Adrenal gland (tissue), 12 donors: Measurements from ENCODE around the gene BMPR1B. TPM values are rescaled to one million over a fixed set of nuclear protein-coding genes. Genes with fewer than 3 reads are reported as not detected.

Source experiments
- DNase-seq, 7 donors: peaks; one replicate each; pipeline ENCODE4 v3.0.0-alpha.2; 2019 to 2020
- H3K27ac ChIP-seq, 5 donors: fragments of 200-600 bp; sonication (generic) in 4 of 5; 1 replicate in 3 of 5; 2 replicates in 2 of 5; pipeline versions ENCODE4 v1.5.1 to v1.8.0; 2016 to 2020; ENCODE audit warnings: mild to moderate bottlenecking in 1 of 5
- H3K27me3 ChIP-seq: fragments of 200-600 bp; 2 replicates; pipeline ENCODE4 v1.8.0; 2021
- H3K36me3 ChIP-seq, 2 donors: fragments of 200-600 bp; replicated peaks in 1 of 2; 1 replicate in 1 of 2; 2 replicates in 1 of 2; pipeline versions ENCODE4 v1.5.1 to v1.8.0; 2018 to 2022
- H3K4me1 ChIP-seq, 2 donors: fragments of 200-600 bp; replicated peaks in 1 of 2; 1 replicate in 1 of 2; 2 replicates in 1 of 2; pipeline versions ENCODE4 v1.5.1 to v1.8.0; 2018 to 2021
- H3K4me3 ChIP-seq, 4 donors: fragments of 200-600 bp; sonication (generic) in 3 of 4; one replicate each; pipeline ENCODE4 v1.5.1; 2016 to 2018
- H3K9me3 ChIP-seq, 3 donors: fragments of 200-600 bp; sonication (generic) in 1 of 3; replicated peaks in 1 of 3; 1 replicate in 2 of 3; 2 replicates in 1 of 3; pipeline versions ENCODE4 v1.5.1 to v1.8.0; 2016 to 2021
- POLR2A ChIP-seq, 2 donors: fragments of 450-650 bp; IDR thresholded peaks; one replicate each; pipeline ENCODE4 v1.6.1; 2017; ENCODE audit warnings: antibody characterized with exemption in 2 of 2, mild to moderate bottlenecking in 2 of 2, moderate library complexity in 1 of 2
- WGBS, 4 donors: extraction: QIAGEN DNeasy Blood & Tissue Kit in 2 of 4; methylation state at CpG; one replicate each; pipeline versions ENCODE4 v1.1.5 to v1.1.7; 2013 to 2017; 5-methylcytosine and 5-hydroxymethylcytosine counted together
- intact Hi-C, 2 donors: fragments of 100-400 bp; cut with DNase I; formaldehyde crosslinking; loops; one replicate each; pipeline versions ENCODE4 v1.14.1 to v1.15.0; 2022 to 2023
- polyA plus RNA-seq, 3 donors: library from polyadenylated mRNA; stranded (reverse); fragments of 200-250 nt in 2 of 3; fragments of 350-450 nt in 1 of 3; fragmentation: Illumina TruSeq in 1 of 3; extraction: RNeasy Lipid Tissue Mini Kit (QIAGEN cat#74804) in 1 of 3; gene quantifications; one replicate each; pipeline ENCODE4 v1.2.3, GENCODE V29; 2013 to 2014
- total RNA-seq, 9 donors: library from RNA; depleted of rRNA in 4 of 9; stranded (reverse); fragments of >200 nt in 4 of 9; fragments of 120-200 nt in 1 of 9; fragmentation: NEBNext Ultra II Directional in 1 of 9; extraction: Animal tissue kit (Norgen Biotek cat#: 25700) in 1 of 9; gene quantifications; one replicate each; pipeline versions ENCODE4 v1.1.0 to v1.2.4, GENCODE V29; 2013 to 2023
- TF ChIP-seq, protein P1 (sequence below), 6 experiments: fragments of 450-650 bp in 4 of 6; fragments of 200-600 bp in 2 of 6; sonication (generic) in 1 of 6; IDR thresholded peaks; 1 replicate in 5 of 6; 2 replicates in 1 of 6; pipeline versions ENCODE4 v1.5.1 to v1.8.0; 2016 to 2021; ENCODE audit warnings: antibody characterized with exemption in 6 of 6, mild to moderate bottlenecking in 2 of 6, moderate library complexity in 1 of 6
- donor health status: healthy with polysubstance abuse.
- donor health status: Bipolar disorder and iron deficiency.
- donor health status: DM: yes; HTN: yes; CAD: no.
- donor health status: DM: no; HTN: no; CAD: no.
- donor health status: DM: no; HTN: no; CAD: no.
- donor health status: DM: yes; HTN: yes; CAD: no.

The BMPR1B gene
- total and polyA plus RNA-seq, 12 donors = 0.94 to 22.2 (median 6.2) TPM

DNA sequence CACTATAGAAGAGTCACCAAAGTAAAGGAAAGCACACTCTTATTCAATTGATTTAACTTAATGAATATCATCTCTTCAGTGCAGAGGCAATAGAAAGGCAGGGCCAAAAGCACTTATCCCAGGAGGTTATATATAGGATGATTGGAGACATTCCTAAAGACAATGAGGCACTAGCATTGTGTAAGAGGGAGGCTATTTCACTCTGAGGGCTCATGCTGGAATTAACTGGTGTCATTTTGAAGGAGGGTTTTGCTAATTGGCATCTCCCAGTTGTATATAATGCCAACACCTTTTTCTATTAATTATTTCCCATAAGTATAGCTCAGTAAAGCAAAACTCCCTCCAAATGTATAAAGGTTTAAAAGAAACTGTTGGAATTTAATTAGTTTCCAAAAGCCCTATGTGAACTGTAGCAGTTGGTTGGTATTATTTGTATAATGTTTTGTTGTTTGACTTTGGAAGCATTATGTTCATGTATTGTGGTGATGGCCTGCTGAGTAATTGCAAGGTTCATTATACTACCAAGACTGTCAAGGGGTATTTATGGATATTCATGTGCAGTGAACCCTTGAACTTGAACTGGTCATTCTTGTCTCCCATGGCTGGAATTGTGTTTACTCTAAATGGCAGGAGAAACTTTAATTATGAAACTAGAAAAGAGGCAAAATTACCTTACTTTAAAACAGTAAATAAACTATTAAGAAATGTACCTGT lies 270.3 kb downstream of the BMPR1B start:
- no peak overlapping the region for H3K4me3 ChIP-seq
- intact Hi-C loops = no loop called here
- no peaks in the 10 kb centered on the region for H3K9me3 ChIP-seq
- TF ChIP-seq, protein P1, sequence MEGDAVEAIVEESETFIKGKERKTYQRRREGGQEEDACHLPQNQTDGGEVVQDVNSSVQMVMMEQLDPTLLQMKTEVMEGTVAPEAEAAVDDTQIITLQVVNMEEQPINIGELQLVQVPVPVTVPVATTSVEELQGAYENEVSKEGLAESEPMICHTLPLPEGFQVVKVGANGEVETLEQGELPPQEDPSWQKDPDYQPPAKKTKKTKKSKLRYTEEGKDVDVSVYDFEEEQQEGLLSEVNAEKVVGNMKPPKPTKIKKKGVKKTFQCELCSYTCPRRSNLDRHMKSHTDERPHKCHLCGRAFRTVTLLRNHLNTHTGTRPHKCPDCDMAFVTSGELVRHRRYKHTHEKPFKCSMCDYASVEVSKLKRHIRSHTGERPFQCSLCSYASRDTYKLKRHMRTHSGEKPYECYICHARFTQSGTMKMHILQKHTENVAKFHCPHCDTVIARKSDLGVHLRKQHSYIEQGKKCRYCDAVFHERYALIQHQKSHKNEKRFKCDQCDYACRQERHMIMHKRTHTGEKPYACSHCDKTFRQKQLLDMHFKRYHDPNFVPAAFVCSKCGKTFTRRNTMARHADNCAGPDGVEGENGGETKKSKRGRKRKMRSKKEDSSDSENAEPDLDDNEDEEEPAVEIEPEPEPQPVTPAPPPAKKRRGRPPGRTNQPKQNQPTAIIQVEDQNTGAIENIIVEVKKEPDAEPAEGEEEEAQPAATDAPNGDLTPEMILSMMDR (IDR thresholded peaks at IDR 0.05) = no peak
- TF ChIP-seq POLR2A (IDR thresholded peaks at IDR 0.05) = no peak
- no peaks in the 10 kb centered on the region for H3K36me3 ChIP-seq
- no peaks in the 10 kb centered on the region for H3K27me3 ChIP-seq
- no peak for DNase-seq
- no peaks in the 10 kb centered on the region for H3K4me1 ChIP-seq
- no peak overlapping the region for H3K27ac ChIP-seq

DNA sequence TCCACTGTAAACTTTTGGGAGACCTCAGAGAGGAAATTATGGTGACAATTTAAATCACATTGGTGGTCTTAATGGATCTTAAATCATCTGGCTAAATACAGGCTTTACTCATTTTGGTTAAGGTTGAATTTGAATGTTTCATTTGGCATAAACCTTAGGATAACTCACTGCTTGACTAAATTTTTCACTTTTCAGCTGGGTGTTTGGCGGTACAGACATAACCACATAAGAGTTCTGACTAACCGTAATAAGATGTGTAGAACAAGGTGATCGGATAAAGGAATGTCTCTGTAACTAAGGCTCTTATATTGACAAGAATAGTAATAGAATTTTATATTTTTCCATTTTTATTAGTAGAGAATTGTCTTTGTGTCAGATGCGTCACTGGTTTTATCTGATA lies 281.0 kb downstream of the BMPR1B start:
- intact Hi-C loops = no loop called here
- H3K36me3 ChIP-seq = no peaks in the 10 kb centered on the region
- no peak for DNase-seq
- no peak overlapping the region for H3K4me3 ChIP-seq
- TF ChIP-seq, protein P1 (IDR thresholded peaks at IDR 0.05) = no peak
- TF ChIP-seq POLR2A (IDR thresholded peaks at IDR 0.05) = no peak
- 86 to 97% (median 90%) methylated on average over 4 of the region's 4 CpGs for WGBS, 4 donors
- no peaks in the 10 kb centered on the region for H3K9me3 ChIP-seq
- no peak overlapping the region for H3K27ac ChIP-seq
- no peaks in the 10 kb centered on the region for H3K27me3 ChIP-seq
- H3K4me1 ChIP-seq = no peaks in the 10 kb centered on the region

DNA sequence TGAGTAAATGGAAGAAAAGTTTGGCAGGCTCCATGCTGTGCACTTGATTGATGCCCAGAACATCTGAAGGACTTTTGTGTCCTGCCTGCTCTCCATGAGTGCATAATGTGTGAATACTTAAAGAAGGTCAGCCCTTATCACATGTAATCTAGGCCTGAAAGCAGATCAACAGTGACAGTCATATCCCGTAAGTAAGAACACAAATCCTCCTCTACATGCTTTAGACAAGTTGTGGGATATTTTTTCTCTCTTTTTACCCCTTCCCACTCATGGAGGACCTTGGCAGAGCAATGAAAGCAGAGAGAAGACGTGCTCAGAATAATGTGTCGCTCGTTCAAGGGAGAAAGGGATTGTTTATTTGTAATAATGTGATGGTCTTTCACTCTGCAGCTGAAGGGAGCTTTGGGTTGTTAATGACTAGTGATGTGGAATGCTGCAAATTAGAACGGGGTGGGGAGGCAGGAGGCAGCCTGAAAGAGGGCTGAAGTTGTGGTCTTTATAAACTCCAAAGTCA lies 286.6 kb downstream of the BMPR1B start:
- Histone ChIP-seq H3K36me3 (no peaks in the 10 kb centered on the region), H3K4me3 (no peak overlapping the region), H3K27me3 (no peaks in the 10 kb centered on the region), H3K9me3 (no peaks in the 10 kb centered on the region), H3K4me1 (no peaks in the 10 kb centered on the region), H3K27ac (no peak overlapping the region)
- intact Hi-C loops = no loop called here
- TF ChIP-seq, protein P1 (IDR thresholded peaks at IDR 0.05) = no peak
- no peak for TF ChIP-seq POLR2A (IDR thresholded peaks at IDR 0.05)
- peak in 1 of 7 donors; percentile 8 for DNase-seq
- WGBS, 4 donors = 32 to 48% (median 38%) methylated on average over 5 of the region's 5 CpGs

DNA sequence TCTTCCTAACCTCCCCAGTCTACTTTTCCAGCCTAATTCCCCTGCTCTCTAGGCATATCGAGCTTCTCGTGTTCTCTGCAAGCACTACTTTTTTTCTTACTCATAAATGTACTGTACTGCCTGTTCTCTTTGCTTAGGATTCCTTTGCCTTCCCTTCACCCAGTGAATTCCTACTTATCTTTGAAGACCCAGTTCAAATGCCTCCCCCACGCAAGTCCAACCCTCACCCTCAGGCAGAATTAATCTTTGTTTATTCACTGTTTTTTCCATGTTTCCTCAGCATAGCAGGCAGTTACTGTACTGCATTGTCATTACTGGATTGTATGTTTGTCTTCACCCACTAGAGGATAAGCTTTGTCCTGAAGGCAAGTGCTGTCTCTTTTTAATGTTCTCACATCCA lies 287.7 kb downstream of the BMPR1B start:
- Histone ChIP-seq H3K36me3 (no peaks in the 10 kb centered on the region), H3K4me1 (no peaks in the 10 kb centered on the region), H3K9me3 (no peaks in the 10 kb centered on the region), H3K4me3 (no peak overlapping the region), H3K27me3 (no peaks in the 10 kb centered on the region), H3K27ac (no peak overlapping the region)
- 64 to 80% (median 71%) methylated on average over 3 of the region's 3 CpGs for WGBS, 4 donors
- TF ChIP-seq, protein P1 (IDR thresholded peaks at IDR 0.05) = no peak
- TF ChIP-seq POLR2A (IDR thresholded peaks at IDR 0.05) = no peak
- intact Hi-C loops = no loop called here
- no peak for DNase-seq
